Epithelial cell of proximal tubule (primary cell): Measurements from ENCODE around the gene RARB. TPM values are rescaled to one million over a fixed set of nuclear protein-coding genes. Genes with fewer than 3 reads are reported as not detected.

ENCODE experiments used
- DNase-seq: peaks from one replicate; pipeline ENCODE4 v3.0.0-alpha.2; 2011; ENCODE audit warnings: low read depth
- H3K4me3 ChIP-seq: 2 replicates; pipeline ENCODE4 v1.5.1; 2011; ENCODE audit warnings: low read depth, mild to moderate bottlenecking, low read length
- total RNA-seq: library from RNA; depleted of rRNA; stranded (reverse); fragments of >200 nt; gene quantifications from 2 replicates; pipeline ENCODE4 v1.2.3, GENCODE V29; 2015
- TF ChIP-seq, protein P1 (sequence below): conservative IDR thresholded peaks from 2 replicates; pipeline ENCODE4 v1.5.1; 2012; ENCODE audit warnings: low read depth, mild to moderate bottlenecking, low read length

RARB gene
- total RNA-seq, 1 donor from 2014 or later = 4.6 TPM

DNA sequence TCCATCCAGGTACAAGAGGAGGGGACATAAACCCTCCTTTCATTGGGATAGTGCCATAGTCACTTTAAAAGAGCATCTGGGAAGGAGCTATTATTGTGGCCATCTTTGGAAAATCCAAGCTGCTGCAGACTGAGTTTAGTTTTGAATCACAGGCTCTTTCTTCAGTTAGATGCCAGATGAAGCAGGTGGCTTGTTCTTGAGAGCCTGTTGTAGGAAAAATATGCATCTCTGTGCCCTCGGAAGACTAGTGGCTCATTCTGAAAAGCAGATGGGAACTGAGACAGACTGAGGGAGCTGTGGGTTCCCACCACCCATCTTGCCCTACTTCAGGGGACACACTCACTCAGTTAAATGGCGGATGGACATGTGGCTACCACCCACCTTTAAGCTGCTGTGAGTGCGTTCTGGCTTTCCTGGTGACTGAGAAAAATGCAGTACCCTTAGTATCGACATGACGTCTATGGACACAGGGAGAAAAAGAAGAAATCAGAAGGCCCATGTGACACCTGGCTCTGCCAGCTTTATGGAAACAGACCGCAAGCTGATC, 50.2 kb downstream of the RARB start:
- no peak overlapping the region for H3K4me3 ChIP-seq
- DNase-seq = no peak
- TF ChIP-seq, protein P1, sequence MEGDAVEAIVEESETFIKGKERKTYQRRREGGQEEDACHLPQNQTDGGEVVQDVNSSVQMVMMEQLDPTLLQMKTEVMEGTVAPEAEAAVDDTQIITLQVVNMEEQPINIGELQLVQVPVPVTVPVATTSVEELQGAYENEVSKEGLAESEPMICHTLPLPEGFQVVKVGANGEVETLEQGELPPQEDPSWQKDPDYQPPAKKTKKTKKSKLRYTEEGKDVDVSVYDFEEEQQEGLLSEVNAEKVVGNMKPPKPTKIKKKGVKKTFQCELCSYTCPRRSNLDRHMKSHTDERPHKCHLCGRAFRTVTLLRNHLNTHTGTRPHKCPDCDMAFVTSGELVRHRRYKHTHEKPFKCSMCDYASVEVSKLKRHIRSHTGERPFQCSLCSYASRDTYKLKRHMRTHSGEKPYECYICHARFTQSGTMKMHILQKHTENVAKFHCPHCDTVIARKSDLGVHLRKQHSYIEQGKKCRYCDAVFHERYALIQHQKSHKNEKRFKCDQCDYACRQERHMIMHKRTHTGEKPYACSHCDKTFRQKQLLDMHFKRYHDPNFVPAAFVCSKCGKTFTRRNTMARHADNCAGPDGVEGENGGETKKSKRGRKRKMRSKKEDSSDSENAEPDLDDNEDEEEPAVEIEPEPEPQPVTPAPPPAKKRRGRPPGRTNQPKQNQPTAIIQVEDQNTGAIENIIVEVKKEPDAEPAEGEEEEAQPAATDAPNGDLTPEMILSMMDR = no peak

DNA sequence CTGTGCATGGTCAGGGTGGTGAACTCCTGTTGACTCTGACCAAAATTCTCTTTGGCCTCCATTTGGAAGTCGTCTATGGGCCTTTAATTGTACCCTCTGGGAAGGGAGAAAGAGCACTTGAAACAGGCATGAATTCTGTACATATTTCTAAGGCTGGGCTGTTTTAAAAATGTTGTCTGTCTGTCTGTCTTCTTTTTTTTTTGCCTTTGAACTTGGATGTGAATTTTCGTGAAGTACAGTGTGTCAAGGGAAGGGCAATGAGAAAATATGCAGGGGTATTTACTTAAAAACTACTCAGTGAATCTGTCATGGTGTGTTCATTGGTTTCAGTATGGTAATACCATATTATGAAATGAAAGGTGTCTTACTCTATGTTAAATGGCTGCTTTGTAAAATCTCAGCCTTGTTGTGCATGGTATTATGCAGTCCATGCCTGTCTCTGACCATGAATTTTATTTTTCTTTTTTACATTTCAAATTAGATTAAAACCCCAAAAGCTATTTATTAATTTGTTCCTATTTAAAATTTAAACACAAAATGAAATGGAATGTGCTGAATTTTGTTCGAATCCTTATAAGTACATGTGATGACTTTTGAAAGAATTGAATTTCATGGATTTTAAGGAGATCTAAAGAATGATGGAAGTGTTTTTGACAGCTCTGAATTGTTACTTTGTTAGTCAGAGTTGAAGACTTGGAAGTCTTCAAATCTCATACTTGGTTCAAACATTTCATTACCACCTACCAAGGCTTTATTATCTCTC, 51.1 kb downstream of the RARB start:
- H3K4me3 ChIP-seq = no peak overlapping the region
- DNase-seq = no peak
- TF ChIP-seq, protein P1 = no peak

DNA sequence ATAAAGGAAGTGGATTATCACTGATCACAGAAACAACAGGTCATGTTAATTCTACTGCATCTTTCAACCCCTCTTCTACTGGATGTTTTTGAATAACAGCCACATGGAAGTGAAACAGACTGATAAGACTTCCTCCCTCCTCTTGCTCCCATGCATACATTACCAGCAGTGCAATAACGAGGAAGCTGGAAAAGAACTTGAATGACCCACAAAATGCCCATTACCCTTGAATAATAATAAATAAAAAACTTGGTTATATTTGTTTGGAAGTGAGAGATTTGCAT, 51.6 kb downstream of the RARB start:
- H3K4me3 ChIP-seq = no peak overlapping the region
- no peak for DNase-seq
- TF ChIP-seq, protein P1 = no peak

GRCh38 chr3:25480811-25481210, 52.7 kb downstream of the RARB start:
- H3K4me3 ChIP-seq = no peak overlapping the region
- no peak for DNase-seq
- TF ChIP-seq, protein P1 = no peak

DNA sequence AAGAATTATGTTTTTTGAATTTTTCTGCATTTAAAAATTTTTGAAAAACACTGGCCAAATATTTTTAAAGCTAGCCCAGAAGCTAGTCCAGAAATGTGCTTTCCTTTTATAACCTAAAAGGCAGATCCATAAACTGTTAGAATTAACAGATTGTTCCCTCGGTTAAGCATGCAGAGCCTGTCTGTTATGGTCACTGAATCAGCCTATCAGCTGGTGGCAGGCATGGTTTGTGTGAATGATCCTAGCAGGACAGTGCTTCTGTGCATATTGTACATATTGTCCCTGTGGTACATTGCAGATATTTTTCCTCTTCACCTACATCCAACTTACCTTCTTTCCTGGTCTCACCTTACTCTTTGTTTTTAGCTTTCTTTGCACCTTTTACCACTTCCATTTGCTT, 53.3 kb downstream of the RARB start:
- no peak for DNase-seq
- no peak overlapping the region for H3K4me3 ChIP-seq
- TF ChIP-seq, protein P1 = no peak

DNA sequence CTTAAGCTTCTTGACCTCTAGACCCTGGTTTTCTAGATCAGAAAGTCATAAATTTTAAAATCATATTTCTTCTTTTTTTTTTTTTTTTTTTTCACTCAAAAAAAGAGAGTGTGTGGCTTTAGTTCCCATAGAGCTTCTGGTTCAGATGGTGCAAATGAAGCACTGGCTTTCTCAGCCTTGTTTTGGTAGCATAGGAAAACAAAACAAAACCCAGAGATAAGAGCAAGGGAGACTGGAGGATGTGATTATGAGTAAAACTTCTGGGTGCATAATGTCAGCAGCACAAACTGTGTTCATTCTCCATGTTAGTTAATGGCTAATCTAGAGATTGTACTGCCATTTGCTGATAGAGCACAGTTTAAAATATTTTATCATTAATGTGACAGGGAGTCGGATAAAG, 55.4 kb downstream of the RARB start:
- no peak for DNase-seq

More for the DNA sequence above, 55.4 kb downstream of the RARB start:
- no peak overlapping the region for H3K4me3 ChIP-seq
- TF ChIP-seq, protein P1 = no peak
